Pancreas (tissue), 10 donors: ENCODE data around the gene MED15. TPM values are rescaled to one million over a fixed set of nuclear protein-coding genes. Genes with fewer than 3 reads are reported as not detected.

Experiments used
- ATAC-seq, 4 donors: fragments of 200-7000 bp; cut with Tn5 transposase; one replicate each; pipeline versions ENCODE4 v1.8.0 to v1.9.1; 2020; ENCODE audit warnings: mild to moderate bottlenecking in 4 of 4, moderate library complexity in 4 of 4
- DNase-seq, 6 donors: peaks; one replicate each; pipeline ENCODE4 v3.0.0-alpha.2; 2020
- FAIRE-seq: peaks from 2 replicates; lab custom pipeline; 2012; peaks lifted over from hg19 to GRCh38; lab: Jason Lieb, UNC
- H3K27ac ChIP-seq, 4 donors: fragments of 200-600 bp; sonication (generic); 1 replicate in 3 of 4; 2 replicates in 1 of 4; pipeline versions ENCODE4 v1.5.0 to v1.8.0; 2020
- H3K27me3 ChIP-seq, 4 donors: fragments of 200-600 bp; one replicate each; pipeline ENCODE4 v1.8.0; 2021
- H3K36me3 ChIP-seq, 3 donors: fragments of 200-600 bp; sonication (generic) in 1 of 3; one replicate each; pipeline versions ENCODE4 v1.5.0 to v1.8.0; 2020 to 2021
- H3K4me1 ChIP-seq, 3 donors: fragments of 200-600 bp; one replicate each; pipeline ENCODE4 v1.8.0; 2021
- H3K4me3 ChIP-seq, 4 donors: fragments of 200-600 bp; sonication (generic) in 2 of 4; one replicate each; pipeline versions ENCODE4 v1.5.0 to v1.8.0; 2020 to 2021
- H3K9me3 ChIP-seq, 4 donors: fragments of 200-600 bp; one replicate each; pipeline ENCODE4 v1.8.0; 2021
- WGBS, 2 donors: extraction: QIAGEN DNeasy Blood & Tissue Kit; methylation state at CpG; one replicate each; pipeline ENCODE4 v1.1.7; 2013; 5-methylcytosine and 5-hydroxymethylcytosine counted together
- intact Hi-C, 3 donors: fragments of 100-400 bp; cut with DNase I; formaldehyde crosslinking; loops; one replicate each; pipeline versions ENCODE4 v1.11.1 to v1.14.2; 2022
- polyA plus RNA-seq, 2 donors: library from polyadenylated mRNA; stranded (reverse); fragments of 200-250 nt; gene quantifications; one replicate each; pipeline ENCODE4 v1.2.3, GENCODE V29; 2013
- total RNA-seq, 6 donors: library from RNA; stranded (reverse); fragmentation: NEBNext Ultra II Directional in 4 of 6; extraction: Animal tissue kit (Norgen Biotek cat#: 25700) in 4 of 6; gene quantifications; one replicate each; pipeline versions ENCODE4 v1.2.1 to v1.2.4, GENCODE V29; 2021 to 2023
- TF ChIP-seq, protein P1 (sequence below), 4 donors: fragments of 200-600 bp; sonication (generic) in 3 of 4; IDR thresholded peaks; one replicate each; pipeline versions ENCODE4 v1.5.0 to v1.8.0; 2021; ENCODE audit warnings: antibody characterized with exemption in 4 of 4
- donor health status: healthy with polysubstance abuse.
- donor health status: DM: no; HTN: no; CAD: no; lungs with moderate emphysema.
- donor health status: DM: no; HTN: no; CAD: no.
- donor health status: control.
- donor health status: control.
- donor health status: Bipolar disorder and iron deficiency.
- donor health status: DM: yes; HTN: yes; CAD: no.
- donor health status: DM: no; HTN: no; CAD: no.
- donor health status: DM: no; HTN: no; CAD: no.
- donor health status: DM: yes; HTN: yes; CAD: no.

MED15 gene
- total and polyA plus RNA-seq, 8 donors: 27.1 to 61.7 (median 37.0) TPM

DNA sequence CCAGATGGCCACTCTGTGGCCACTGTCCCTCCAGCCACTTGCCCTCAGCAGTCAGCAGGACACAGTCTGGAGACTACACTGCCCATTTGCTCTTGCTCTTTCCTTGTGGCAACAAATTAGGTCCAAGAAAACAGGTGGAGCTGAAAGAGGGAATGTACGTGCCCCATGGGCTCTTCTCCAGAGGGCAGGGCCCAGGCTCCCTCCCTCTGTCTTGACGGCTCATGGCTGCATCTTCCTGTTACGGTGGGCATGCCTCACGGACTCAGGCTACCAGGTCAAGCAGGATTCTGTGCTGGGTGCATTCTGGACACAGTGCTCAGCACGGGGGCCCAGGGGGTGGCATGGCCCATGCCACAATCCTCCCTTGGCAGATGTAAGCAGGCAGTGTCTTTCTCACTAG is 71.3 kb downstream of the MED15 start:
- H3K27me3 ChIP-seq: no peaks in the 10 kb centered on the region
- intact Hi-C loops: no loop called here
- WGBS, 2 donors: 91 to 92% methylated on average over 5 of the region's 5 CpGs
- H3K9me3 ChIP-seq: no peaks in the 10 kb centered on the region
- no peak overlapping the region for H3K27ac ChIP-seq
- DNase-seq (no peak), FAIRE-seq (no peak), ATAC-seq (no peak)
- H3K4me3 ChIP-seq: no peak overlapping the region
- TF ChIP-seq, protein P1, sequence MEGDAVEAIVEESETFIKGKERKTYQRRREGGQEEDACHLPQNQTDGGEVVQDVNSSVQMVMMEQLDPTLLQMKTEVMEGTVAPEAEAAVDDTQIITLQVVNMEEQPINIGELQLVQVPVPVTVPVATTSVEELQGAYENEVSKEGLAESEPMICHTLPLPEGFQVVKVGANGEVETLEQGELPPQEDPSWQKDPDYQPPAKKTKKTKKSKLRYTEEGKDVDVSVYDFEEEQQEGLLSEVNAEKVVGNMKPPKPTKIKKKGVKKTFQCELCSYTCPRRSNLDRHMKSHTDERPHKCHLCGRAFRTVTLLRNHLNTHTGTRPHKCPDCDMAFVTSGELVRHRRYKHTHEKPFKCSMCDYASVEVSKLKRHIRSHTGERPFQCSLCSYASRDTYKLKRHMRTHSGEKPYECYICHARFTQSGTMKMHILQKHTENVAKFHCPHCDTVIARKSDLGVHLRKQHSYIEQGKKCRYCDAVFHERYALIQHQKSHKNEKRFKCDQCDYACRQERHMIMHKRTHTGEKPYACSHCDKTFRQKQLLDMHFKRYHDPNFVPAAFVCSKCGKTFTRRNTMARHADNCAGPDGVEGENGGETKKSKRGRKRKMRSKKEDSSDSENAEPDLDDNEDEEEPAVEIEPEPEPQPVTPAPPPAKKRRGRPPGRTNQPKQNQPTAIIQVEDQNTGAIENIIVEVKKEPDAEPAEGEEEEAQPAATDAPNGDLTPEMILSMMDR (IDR thresholded peaks at IDR 0.05): no peak
- H3K36me3 ChIP-seq: peaks cover 0 to 34% (median 18%) of the 10 kb centered on the region in 3 donors
- peaks cover 0 to 5% (median 0%) of the 10 kb centered on the region in 3 donors for H3K4me1 ChIP-seq

DNA sequence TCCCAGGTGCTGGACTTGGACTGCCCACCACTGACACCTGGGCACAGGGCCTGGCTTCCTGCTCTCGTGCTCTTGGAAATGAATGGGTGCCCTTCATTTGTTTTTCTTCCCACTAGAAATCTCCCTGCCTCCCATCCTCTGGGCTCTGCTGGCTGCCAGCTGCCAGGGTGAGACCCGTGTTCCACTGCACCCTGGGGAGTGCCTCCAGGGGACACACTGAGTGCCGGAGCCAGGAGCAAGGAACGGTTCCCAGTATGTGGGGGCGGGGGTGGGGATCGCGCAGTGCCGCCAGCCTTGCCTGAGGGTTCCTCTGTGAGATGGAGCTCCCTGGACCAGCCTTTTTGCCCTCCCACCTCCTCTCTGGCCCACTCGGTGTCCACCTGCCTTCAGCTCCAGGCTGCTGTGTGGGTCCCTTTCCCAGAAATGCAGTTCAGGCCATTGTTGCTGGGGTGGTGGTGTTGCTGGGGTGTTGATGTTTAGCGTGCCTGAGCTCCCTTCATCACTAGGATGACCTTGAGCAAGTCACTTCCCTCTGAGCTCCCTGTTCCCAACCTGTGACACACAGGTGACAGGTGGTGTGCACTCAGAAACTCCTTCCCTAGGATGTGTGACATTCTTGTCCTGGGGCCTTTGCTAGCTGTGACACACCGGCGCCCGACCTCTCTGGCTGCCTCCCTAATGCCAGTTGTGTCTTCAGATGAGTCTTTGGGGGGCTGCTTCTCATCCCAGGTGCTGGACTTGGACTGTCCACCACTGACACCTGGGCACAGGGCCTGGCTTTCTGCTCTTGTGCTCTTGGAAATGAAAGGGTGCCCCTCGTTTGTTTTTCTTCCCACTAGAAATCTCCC is 72.1 kb downstream of the MED15 start:
- TF ChIP-seq, protein P1 (IDR thresholded peaks at IDR 0.05): no peak
- Histone ChIP-seq H3K36me3 (peaks cover 0 to 30% (median 12%) of the 10 kb centered on the region in 3 donors), H3K27ac (no peak overlapping the region), H3K27me3 (no peaks in the 10 kb centered on the region), H3K9me3 (no peaks in the 10 kb centered on the region), H3K4me1 (peaks cover 0 to 5% (median 0%) of the 10 kb centered on the region in 3 donors), H3K4me3 (no peak overlapping the region)
- FAIRE-seq (no peak), DNase-seq (no peak), ATAC-seq (no peak)
- intact Hi-C loops: loop anchor here in 1 of 3 donors (5.0 kb wide), 1 partner anchor 53 kb away; no protein-coding TSS in a partner anchor
- WGBS, 2 donors: 85 to 88% methylated on average over 14 of the region's 14 CpGs

DNA sequence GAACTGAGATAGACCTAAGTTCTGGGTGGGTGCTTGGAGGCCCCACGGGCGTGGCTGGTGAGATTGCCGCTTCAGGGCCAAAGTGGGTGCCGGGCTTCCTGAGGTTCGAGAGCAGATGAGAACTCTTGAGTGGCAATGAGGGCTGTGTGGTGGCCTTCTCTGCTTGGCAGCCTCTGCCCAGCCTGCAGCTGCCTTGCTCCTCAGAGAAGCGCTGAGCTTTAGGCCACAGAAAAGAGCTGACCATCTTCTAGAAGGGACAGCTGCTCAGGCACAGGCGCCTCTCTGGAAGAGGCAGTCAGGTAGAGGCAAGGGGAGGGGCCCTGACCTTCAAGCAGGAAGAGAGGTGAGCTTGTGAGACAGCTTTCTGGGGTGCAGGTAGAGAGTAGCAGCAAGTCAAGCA is 72.8 kb downstream of the MED15 start:
- ATAC-seq (no peak), FAIRE-seq (no peak), DNase-seq (no peak)
- TF ChIP-seq, protein P1 (IDR thresholded peaks at IDR 0.05): no peak
- no peak overlapping the region for H3K27ac ChIP-seq
- H3K9me3 ChIP-seq: no peaks in the 10 kb centered on the region
- no peak overlapping the region for H3K4me3 ChIP-seq
- H3K27me3 ChIP-seq: no peaks in the 10 kb centered on the region
- H3K4me1 ChIP-seq: peaks cover 0 to 5% (median 0%) of the 10 kb centered on the region in 3 donors
- H3K36me3 ChIP-seq: peaks cover 2 to 30% (median 16%) of the 10 kb centered on the region in 3 donors
- intact Hi-C loops: loop anchor here in 1 of 3 donors (5.0 kb wide), 1 partner anchor 52 kb away; no protein-coding TSS in a partner anchor
- WGBS, 2 donors: 94% methylated on average over 7 of the region's 7 CpGs

DNA sequence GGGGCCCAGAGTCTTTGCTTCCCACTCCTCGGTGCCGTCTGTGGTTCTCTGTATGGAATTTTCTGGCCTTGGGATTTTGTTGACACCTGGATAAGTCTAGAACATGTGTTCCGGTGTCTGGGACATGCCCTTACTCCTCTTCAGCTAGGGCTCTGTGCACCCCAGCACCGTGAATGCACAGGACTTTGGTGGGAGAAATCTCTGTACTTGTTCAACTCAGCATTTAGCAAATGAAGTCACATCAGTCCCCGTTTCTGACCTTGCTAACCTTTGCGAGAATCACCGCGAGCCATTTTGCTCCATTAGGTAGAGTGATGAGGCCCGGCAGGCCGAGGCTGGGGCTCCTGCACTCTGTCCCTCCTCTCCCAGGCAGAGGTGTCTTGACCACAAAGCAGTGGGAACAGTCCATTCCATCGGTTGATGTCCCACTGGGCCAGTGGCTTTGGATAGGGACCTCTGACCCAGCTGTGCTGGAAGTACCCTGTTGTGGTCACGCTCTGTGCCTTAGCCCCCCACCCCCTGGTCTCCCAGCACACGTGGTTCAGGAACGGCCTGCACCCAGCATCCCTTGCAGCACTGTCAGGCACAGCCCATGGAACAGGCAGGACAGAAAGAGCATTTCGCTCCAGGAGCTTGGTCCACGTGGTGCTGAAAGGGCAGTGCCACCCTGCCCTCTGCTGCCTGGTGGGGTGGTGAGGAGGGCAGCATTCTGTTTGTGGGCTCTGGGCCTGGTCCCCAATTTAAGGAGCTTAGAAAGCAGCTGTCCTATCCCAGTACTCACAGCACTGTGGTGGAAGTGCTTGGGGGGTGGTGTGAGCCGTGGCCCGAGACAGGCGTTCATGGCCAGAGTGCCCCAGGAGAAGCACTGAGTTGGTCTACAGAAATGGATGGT is 73.4 kb downstream of the MED15 start:
- TF ChIP-seq, protein P1 (IDR thresholded peaks at IDR 0.05): no peak
- no peaks in the 10 kb centered on the region for H3K9me3 ChIP-seq
- H3K27ac ChIP-seq: no peak overlapping the region
- 87% methylated on average over 19 of the region's 19 CpGs for WGBS, 2 donors
- no peaks in the 10 kb centered on the region for H3K27me3 ChIP-seq
- no peak for FAIRE-seq
- no peak for DNase-seq
- no peak overlapping the region for H3K4me3 ChIP-seq
- peaks cover 0 to 5% (median 0%) of the 10 kb centered on the region in 3 donors for H3K4me1 ChIP-seq
- peaks cover 4 to 35% (median 21%) of the 10 kb centered on the region in 3 donors for H3K36me3 ChIP-seq
- no peak for ATAC-seq
- intact Hi-C loops: loop anchor here in 1 of 3 donors (5.0 kb wide), 1 partner anchor 51 kb away; no protein-coding TSS in a partner anchor
